Fibroblast of the aortic adventitia (primary cell): ENCODE results near the gene ADNP2. TPM values are rescaled to one million over a fixed set of nuclear protein-coding genes. Genes with fewer than 3 reads are reported as not detected.

ENCODE experiments used
- DNase-seq: peaks from one replicate; pipeline ENCODE4 v3.0.0-alpha.2; 2010; ENCODE audit warnings: low read depth
- H3K4me3 ChIP-seq: 2 replicates; pipeline ENCODE4 v1.5.1; 2011; ENCODE audit warnings: low read depth, mild to moderate bottlenecking, control low read depth, low read length, moderate library complexity
- CTCF ChIP-seq: IDR thresholded peaks from 2 replicates; pipeline ENCODE4 v1.5.1; 2011; ENCODE audit warnings: mild to moderate bottlenecking, low read length, control low read depth, inconsistent platforms; ENCODE audit not compliant: insufficient read depth
- total RNA-seq: library from RNA; depleted of rRNA; stranded (reverse); fragments of >200 nt; gene quantifications from 2 replicates; pipeline ENCODE4 v1.2.3, GENCODE V29; 2012; ENCODE audit warnings: low replicate concordance

The ADNP2 gene
- total RNA-seq, 1 donor = 23.9 TPM

DNA sequence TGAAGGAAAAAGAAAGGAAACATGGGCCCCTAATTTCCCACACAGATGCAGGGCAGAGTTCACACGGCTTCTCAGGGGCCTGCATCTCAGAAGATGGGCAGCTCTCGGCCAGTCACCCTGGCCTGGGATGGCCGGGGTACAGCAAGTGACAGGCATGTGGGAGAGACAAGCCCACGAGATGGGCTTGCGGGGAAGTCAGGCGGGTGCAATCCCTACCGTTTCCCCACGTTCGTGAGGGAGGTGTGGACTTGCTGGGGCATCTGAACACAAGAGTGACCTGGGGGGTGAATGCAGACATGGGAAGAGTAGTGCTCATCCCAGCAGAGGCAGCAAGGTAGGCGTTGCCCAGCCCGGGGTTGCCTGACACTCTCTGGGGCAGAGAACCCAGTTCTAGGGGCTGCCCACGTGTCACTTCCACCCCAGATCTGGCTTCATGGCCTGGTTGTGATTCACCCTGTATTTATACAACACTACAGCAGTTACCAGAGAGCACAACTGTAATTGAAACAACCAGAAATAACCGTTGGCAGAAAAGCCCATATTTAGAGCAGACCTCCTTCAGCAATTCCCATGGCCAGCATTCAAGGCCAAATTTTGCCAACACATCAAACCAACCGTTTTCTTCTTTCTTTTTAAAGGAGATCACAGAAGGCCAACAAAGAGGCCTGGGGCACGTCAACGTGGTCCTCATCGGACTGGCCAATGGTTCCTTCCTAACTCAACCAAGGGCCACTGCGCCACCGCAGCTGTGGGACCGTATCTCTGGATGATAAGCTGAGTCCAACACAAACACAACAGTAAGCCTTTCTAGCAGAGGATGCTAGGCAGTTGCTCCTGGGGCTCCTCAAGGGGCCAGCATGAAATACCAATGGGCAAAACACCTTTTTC lies 79.8 kb downstream of the ADNP2 start:
- H3K4me3 ChIP-seq = no peak overlapping the region
- no peak for TF ChIP-seq CTCF
- peak; percentile 5 for DNase-seq

GRCh38 chr18:80189531-80189865 lies 80.4 kb downstream of the ADNP2 start:
- no peak for TF ChIP-seq CTCF
- no peak overlapping the region for H3K4me3 ChIP-seq

More at GRCh38 chr18:80189531-80189865, 80.4 kb downstream of the ADNP2 start:
- no peak for DNase-seq

Other genes starting within 250 kb of the ADNP2 start
- 15.6 and 24.6 TPM in 2 replicates for gene SLC66A2, start 157.6 kb upstream of the ADNP2 start, total RNA-seq
- gene HSBP1L1, start 144.6 kb upstream of the ADNP2 start, total RNA-seq = 2.5 and 7.2 TPM in 2 replicates
- gene TXNL4A, start 120.7 kb upstream of the ADNP2 start, total RNA-seq = 54.6 and 62.2 TPM in 2 replicates
- 17.6 and 20.1 TPM in 2 replicates for gene RBFA, start 74.8 kb upstream of the ADNP2 start, total RNA-seq
- 0.54 and 2.5 TPM in 2 replicates for gene PARD6G, start 138.3 kb downstream of the ADNP2 start, total RNA-seq